Measurements from ENCODE around the gene ESD.

GRCh38 chr13:46834657-46835056 lies 37.7 kb upstream of the ESD start:
- TF ChIP-seq POLR2A (IDR thresholded peaks at IDR 0.05; ENCODE audit: extremely low read depth, insufficient read length) (no peak), MAX (IDR thresholded peaks at IDR 0.05; ENCODE audit: low read depth, low read length) (no peak)
